Measurements from ENCODE around the gene TSR3. TPM values are rescaled to one million over a fixed set of nuclear protein-coding genes. Genes with fewer than 3 reads are reported as not detected.

Gene TSR3
- total and polyA plus RNA-seq, 11 donors, result 46.3 to 108 (median 60.0) TPM

- intact Hi-C loops (cut with DNase I), result loop anchor here in 5 of 10 donors (2.0 to 10.0 kb wide), 6 partner anchors 38 to 398 kb away; partner anchors contain the start of genes UNKL (in 3 of the 5), GNPTG (in 1 of the 5), MAPK8IP3 (in 1 of the 5) and TSR3 (in 1 of the 5)
These were observed 42.4 kb downstream of the TSR3 start, which contains the start of gene UBE2I for GRCh38 chr16:1308977-1309885. TSS of gene UBE2I (plus strand) at chr16:1309636. CDS start at chr16:1314031, 4,395 bp downstream.

GRCh38 chr16:1308036-1308976, 43.4 kb downstream of the TSR3 start:
- H3K4me1 ChIP-seq, result peaks cover 8 to 42% (median 29%) of the 10 kb centered on the region in 12 donors
- H3K4me3 ChIP-seq, result peak overlapping the region; percentile 57 to 98 (median 82)
- no peak for ATAC-seq
- WGBS, 4 donors, result 4 to 8% (median 5%) methylated on average over 26 to 42 of the region's 43 CpGs
- TF ChIP-seq CTCF (IDR thresholded peaks at IDR 0.05) (no peak), POLR2A (IDR thresholded peaks at IDR 0.05) (no peak)
- intact Hi-C loops (cut with DNase I), result loop anchor here in 5 of 10 donors (2.0 to 10.0 kb wide), 6 partner anchors 39 to 398 kb away; partner anchors contain the start of genes UNKL (in 3 of the 5), GNPTG (in 1 of the 5), MAPK8IP3 (in 1 of the 5) and TSR3 (in 1 of the 5)
- no peaks in the 10 kb centered on the region for H3K9me3 ChIP-seq
- H3K36me3 ChIP-seq, result peaks cover 0 to 12% (median 0%) of the 10 kb centered on the region in 9 donors
- H3K27ac ChIP-seq, result peak overlapping the region; percentile 95 to 100 (median 99)
- DNase-seq, result peak in 2 of 5 donors; percentile 49 to 73
- peaks cover 0 to 2% (median 0%) of the 10 kb centered on the region in 9 donors for H3K27me3 ChIP-seq

More at GRCh38 chr16:1308977-1309885, 42.4 kb downstream of the TSR3 start, which contains the start of gene UBE2I:
- Histone ChIP-seq H3K4me3 (peak within 1 kb of the TSS; percentile 79 to 98 (median 84)), H3K9me3 (no peaks in the 10 kb centered on the region), H3K4me1 (peaks cover 8 to 43% (median 36%) of the 10 kb centered on the region in 12 donors), H3K27ac (peak within 1 kb of the TSS; percentile 95 to 100 (median 99)), H3K27me3 (no peaks in the 10 kb centered on the region), H3K36me3 (peaks cover 0 to 21% (median 5%) of the 10 kb centered on the region in 9 donors)
- DNase-seq (peak; percentile 97 to 99 (median 97)), ATAC-seq (peak; percentile 87 to 91 (median 90))
- no peak for TF ChIP-seq CTCF (IDR thresholded peaks at IDR 0.05)
- TF ChIP-seq POLR2A (IDR thresholded peaks at IDR 0.05), result peak in 1 of 2 donors; percentile 23
- 0 to 2% (median 0%) methylated on average over 3 to 117 of the region's 117 CpGs for WGBS, 4 donors

GRCh38 chr16:1306334-1306733, 45.3 kb downstream of the TSR3 start:
- TF ChIP-seq CTCF (IDR thresholded peaks at IDR 0.05) (no peak), POLR2A (IDR thresholded peaks at IDR 0.05) (no peak)
- intact Hi-C loops (cut with DNase I), result loop anchor here in 5 of 10 donors (5.0 to 10.0 kb wide), 5 partner anchors 41 to 108 kb away; partner anchors contain the start of genes UNKL (in 3 of the 5), GNPTG (in 1 of the 5) and TSR3 (in 1 of the 5)
- no peak overlapping the region for H3K4me3 ChIP-seq

More at GRCh38 chr16:1306334-1306733, 45.3 kb downstream of the TSR3 start:
- no peak overlapping the region for H3K27ac ChIP-seq
- H3K27me3 ChIP-seq, result peaks cover 0 to 5% (median 0%) of the 10 kb centered on the region in 9 donors
- DNase-seq (no peak), ATAC-seq (no peak)
- 66 to 67% (median 67%) methylated on average over 4 of the region's 4 CpGs for WGBS, 4 donors
- peaks cover 6 to 23% (median 10%) of the 10 kb centered on the region in 12 donors for H3K4me1 ChIP-seq
- no peaks in the 10 kb centered on the region for H3K9me3 ChIP-seq
- H3K36me3 ChIP-seq, result no peaks in the 10 kb centered on the region

Measured in heart left ventricle (tissue), 16 donors.